Stimulated activated CD8-positive, alpha-beta memory T cell treated with anti-CD3 and anti-CD28 coated beads, Interleukin-4, amount 100 ng/mL, for 48 hours (primary cell): Measurements from ENCODE around the gene P2RX4.
"Not testable (repeated sequence)": the region's sequence is repeated elsewhere in the genome, so short reads cannot be mapped to it uniquely, and the experiment has no call there.

Experiments used
- DNase-seq: peaks from one replicate; pipeline ENCODE4 v3.0.0-alpha.2; 2020

The P2RX4 gene

GRCh38 chr12:121279507-121279915, 69.6 kb downstream of the P2RX4 start:
- no peak for DNase-seq

- not testable (repeated sequence) for DNase-seq
Observed at GRCh38 chr12:121280531-121280930, 70.6 kb downstream of the P2RX4 start.

- DNase-seq, result not testable (repeated sequence)
Observed at GRCh38 chr12:121281116-121281515, 71.2 kb downstream of the P2RX4 start.

GRCh38 chr12:121282072-121282742, 72.3 kb downstream of the P2RX4 start:
- no peak for DNase-seq

GRCh38 chr12:121282910-121283309, 73.0 kb downstream of the P2RX4 start:
- not testable (repeated sequence) for DNase-seq

- DNase-seq, result no peak
Observed at GRCh38 chr12:121283388-121283787, 73.5 kb downstream of the P2RX4 start.
